Right lobe of liver (tissue), 4 donors: ENCODE data around the gene TMEM87B.

Source experiments
- POLR2A ChIP-seq: fragments of 450-650 bp; IDR thresholded peaks from one replicate; pipeline ENCODE4 v1.6.1; 2017; ENCODE audit warnings: antibody characterized with exemption, mild to moderate bottlenecking
- TF ChIP-seq, protein P1 (sequence below), 4 donors: fragments of 200-600 bp in 3 of 4; fragments of 450-650 bp in 1 of 4; IDR thresholded peaks; one replicate each; pipeline versions ENCODE4 v1.5.1 to v1.8.0; 2016 to 2022; ENCODE audit warnings: antibody characterized with exemption in 4 of 4, mild to moderate bottlenecking in 2 of 4
- donor health status: DM: no; HTN: no; CAD: no.
- donor health status: DM: no; HTN: no; CAD: no.
- donor health status: DM: no; HTN: yes; CAD: no.

DNA sequence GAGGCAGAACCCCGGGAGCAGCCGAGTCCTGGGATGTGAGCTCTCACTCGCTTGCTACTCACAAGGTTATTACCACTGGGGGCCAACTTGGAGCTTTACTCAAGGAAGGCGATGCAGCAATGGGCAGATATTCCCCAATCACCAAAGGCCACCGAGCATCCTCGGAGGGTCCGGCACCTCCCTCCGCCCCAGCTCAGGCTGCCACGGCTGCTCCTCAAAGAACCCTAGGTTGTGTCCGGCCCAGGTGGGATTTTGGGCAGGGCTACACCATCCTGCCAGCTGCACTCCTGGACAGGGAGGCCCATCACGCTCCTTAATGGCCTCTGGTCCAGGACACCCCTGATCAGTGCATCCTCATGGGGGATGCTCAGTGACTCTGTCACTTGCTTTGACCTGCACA, 107.9 kb downstream of the TMEM87B start:
- no peak for TF ChIP-seq POLR2A
- TF ChIP-seq, protein P1, sequence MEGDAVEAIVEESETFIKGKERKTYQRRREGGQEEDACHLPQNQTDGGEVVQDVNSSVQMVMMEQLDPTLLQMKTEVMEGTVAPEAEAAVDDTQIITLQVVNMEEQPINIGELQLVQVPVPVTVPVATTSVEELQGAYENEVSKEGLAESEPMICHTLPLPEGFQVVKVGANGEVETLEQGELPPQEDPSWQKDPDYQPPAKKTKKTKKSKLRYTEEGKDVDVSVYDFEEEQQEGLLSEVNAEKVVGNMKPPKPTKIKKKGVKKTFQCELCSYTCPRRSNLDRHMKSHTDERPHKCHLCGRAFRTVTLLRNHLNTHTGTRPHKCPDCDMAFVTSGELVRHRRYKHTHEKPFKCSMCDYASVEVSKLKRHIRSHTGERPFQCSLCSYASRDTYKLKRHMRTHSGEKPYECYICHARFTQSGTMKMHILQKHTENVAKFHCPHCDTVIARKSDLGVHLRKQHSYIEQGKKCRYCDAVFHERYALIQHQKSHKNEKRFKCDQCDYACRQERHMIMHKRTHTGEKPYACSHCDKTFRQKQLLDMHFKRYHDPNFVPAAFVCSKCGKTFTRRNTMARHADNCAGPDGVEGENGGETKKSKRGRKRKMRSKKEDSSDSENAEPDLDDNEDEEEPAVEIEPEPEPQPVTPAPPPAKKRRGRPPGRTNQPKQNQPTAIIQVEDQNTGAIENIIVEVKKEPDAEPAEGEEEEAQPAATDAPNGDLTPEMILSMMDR (IDR thresholded peaks at IDR 0.05): no peak
